HCT116 (cell line): Measurements from ENCODE around the gene SLC1A4. TPM values are rescaled to one million over a fixed set of nuclear protein-coding genes. Genes with fewer than 3 reads are reported as not detected.
"Not testable (repeated sequence)": the region's sequence is repeated elsewhere in the genome, so short reads cannot be mapped to it uniquely, and the experiment has no call there.

Experiments used
- ATAC-seq: fragments of 200-7000 bp; cut with Tn5 transposase; 2 replicates; pipeline ENCODE4 v1.9.1; 2020; ENCODE audit warnings: mild to moderate bottlenecking, moderate library complexity
- BruUV-seq: library from RNA; stranded (reverse); fragments of 400-500 nt; replicated peaks from 2 replicates; lab custom pipeline; 2021; lab: Mats Ljungman, UMichigan
- CTCF ChIA-PET: fragments of 300-600 bp; sonication (Branson Sonifier 250); formaldehyde crosslinking; loops from one replicate; lab custom pipeline; 2021; ENCODE audit warnings: antibody characterized with exemption; lab: Charles Lee
- POLR2A ChIA-PET: fragments of 300-600, 350-600 bp; sonication (Branson Sonifier 250); formaldehyde crosslinking; loops from one replicate; lab custom pipeline; 2021; ENCODE audit warnings: antibody characterized with exemption; lab: Charles Lee
- RAD21 ChIA-PET, 2 experiments: fragments of 300-600 bp; sonication (Branson Sonifier 250); formaldehyde crosslinking; loops; one replicate each; lab custom pipeline; 2023; ENCODE audit warnings: low total read pairs in 2 of 2; ENCODE audit not compliant: uncharacterized antibody in 2 of 2, unreplicated experiment in 2 of 2, low non-redundant PET in 1 of 2; lab: Charles Lee
- DNase-seq: peaks from one replicate; pipeline ENCODE4 v3.0.0-alpha.2; 2010; ENCODE audit warnings: low read depth, low spot score
- H2AFZ ChIP-seq: fragments of 200-600 bp; shearing (Covaris generic), sonication (generic); 2 replicates; pipeline ENCODE4 v1.6.1; 2017; ENCODE audit warnings: low read depth, mixed run types, mixed read lengths, antibody characterized with exemption, low read length; ENCODE audit not compliant: poor library complexity, severe bottlenecking
- H3K27ac ChIP-seq: 2 replicates; pipeline ENCODE4 v1.5.1; 2012; ENCODE audit warnings: low read depth, low read length
- H3K27me3 ChIP-seq: fragments of 200-600 bp; sonication (generic); 2 replicates; pipeline ENCODE4 v1.6.1; 2016; ENCODE audit warnings: mixed run types, low read length, mixed read lengths; ENCODE audit not compliant: insufficient read depth
- H3K36me3 ChIP-seq, 2 experiments: fragments of 200-500 bp in 1 of 2; fragments of 200-600 bp in 1 of 2; sonication (Bioruptor generic) in 1 of 2; sonication (generic) in 1 of 2; 2 replicates each; pipeline versions ENCODE4 v1.5.1 to v1.6.1; 2014 to 2016; ENCODE audit warnings: low read length in 2 of 2, inconsistent platforms in 1 of 2, mixed read lengths in 1 of 2, mixed run types in 1 of 2; ENCODE audit not compliant: insufficient read depth in 2 of 2, control insufficient read depth in 1 of 2
- H3K4me1 ChIP-seq, 2 experiments: fragments of 200-600 bp in 1 of 2; sonication (generic) in 1 of 2; 2 replicates each; pipeline versions ENCODE4 v1.5.1 to v1.6.1; 2012 to 2017; ENCODE audit warnings: low read length in 2 of 2, inconsistent platforms in 1 of 2, mild to moderate bottlenecking in 1 of 2, mixed read lengths in 1 of 2, mixed run types in 1 of 2, moderate library complexity in 1 of 2; ENCODE audit not compliant: insufficient read depth in 2 of 2, control insufficient read depth in 1 of 2
- H3K4me2 ChIP-seq: fragments of 200-600 bp; sonication (generic); 2 replicates; pipeline ENCODE4 v1.6.1; 2017; ENCODE audit warnings: mixed run types, low read length, mixed read lengths
- H3K4me3 ChIP-seq, 2 experiments: fragments of 200-600 bp in 1 of 2; sonication (generic) in 1 of 2; replicated peaks in 1 of 2; 2 replicates each; pipeline ENCODE4 v1.5.1; 2011 to 2016; ENCODE audit warnings: low read length in 2 of 2, control low read depth in 1 of 2, low read depth in 1 of 2, mild to moderate bottlenecking in 1 of 2, mixed read lengths in 1 of 2, mixed run types in 1 of 2
- H3K79me2 ChIP-seq: fragments of 200-600 bp; sonication (generic); 2 replicates; pipeline ENCODE4 v1.6.1; 2017; ENCODE audit warnings: mild to moderate bottlenecking, mixed run types, low read length, moderate library complexity, mixed read lengths; ENCODE audit not compliant: insufficient read depth
- H3K9ac ChIP-seq: fragments of 200-600 bp; sonication (generic); 2 replicates; pipeline ENCODE4 v1.6.1; 2016; ENCODE audit warnings: low read length, mixed read lengths
- H3K9me2 ChIP-seq: fragments of 200-600 bp; sonication (generic), shearing (Covaris generic); 2 replicates; pipeline ENCODE4 v1.6.1; 2017; ENCODE audit warnings: mixed run types, mild to moderate bottlenecking, moderate library complexity; ENCODE audit not compliant: insufficient read depth
- H3K9me3 ChIP-seq, 2 experiments: fragments of 200-500 bp in 1 of 2; fragments of 200-600 bp in 1 of 2; sonication (Bioruptor generic) in 1 of 2; sonication (generic) in 1 of 2; 2 replicates each; pipeline ENCODE4 v1.6.1; 2014 to 2017; ENCODE audit warnings: low read length in 2 of 2, mixed read lengths in 2 of 2, inconsistent platforms in 1 of 2, low read depth in 1 of 2, mild to moderate bottlenecking in 1 of 2, mixed run types in 1 of 2, moderate library complexity in 1 of 2; ENCODE audit not compliant: control insufficient read depth in 1 of 2, insufficient read depth in 1 of 2
- H4K20me1 ChIP-seq: fragments of 200-600 bp; sonication (generic), shearing (Covaris generic); 2 replicates; pipeline ENCODE4 v1.6.1; 2017; ENCODE audit warnings: mixed run types, mild to moderate bottlenecking, moderate library complexity; ENCODE audit not compliant: insufficient read depth
- ATF3 ChIP-seq: IDR thresholded peaks from 2 replicates; pipeline ENCODE4 v1.6.1; 2012
- CBX3 ChIP-seq: IDR thresholded peaks from 2 replicates; pipeline ENCODE4 v1.6.1; 2012; ENCODE audit warnings: low read depth
- CEBPB ChIP-seq: IDR thresholded peaks from 2 replicates; pipeline ENCODE4 v1.6.1; 2012; ENCODE audit warnings: low read depth
- CTCF ChIP-seq, 3 experiments: fragments of 200-600 bp in 1 of 3; sonication (generic) in 1 of 3; IDR thresholded peaks in 2 of 3; conservative IDR thresholded peaks in 1 of 3; 2 replicates each; pipeline ENCODE4 v1.5.1; 2012 to 2017; ENCODE audit warnings: low read depth in 2 of 3, low read length in 2 of 3, antibody characterized with exemption in 1 of 3, borderline replicate concordance in 1 of 3, control low read depth in 1 of 3, mild to moderate bottlenecking in 1 of 3, mixed read lengths in 1 of 3, mixed run types in 1 of 3, moderate library complexity in 1 of 3; ENCODE audit not compliant: insufficient read depth in 1 of 3
- EZH2 ChIP-seq: fragments of 200-600 bp; sonication (generic); IDR thresholded peaks from 2 replicates; pipeline ENCODE4 v1.6.1; 2017; ENCODE audit warnings: antibody characterized with exemption, mixed run types
- EZH2phosphoT487 ChIP-seq: fragments of 200-600 bp; IDR thresholded peaks from 2 replicates; pipeline ENCODE4 v1.6.1; 2018; ENCODE audit warnings: antibody characterized with exemption, borderline replicate concordance
- FOSL1 ChIP-seq: IDR thresholded peaks from 2 replicates; pipeline ENCODE4 v1.6.1; 2012; ENCODE audit warnings: low read depth
- POLR2A ChIP-seq: IDR thresholded peaks from 2 replicates; pipeline ENCODE4 v1.7.0; 2011; ENCODE audit warnings: borderline replicate concordance; ENCODE audit not compliant: insufficient read depth, insufficient read length; ENCODE audit errors: extremely low read depth
- POLR2AphosphoS5 ChIP-seq: IDR thresholded peaks from 2 replicates; pipeline ENCODE4 v1.6.1; 2011; ENCODE audit warnings: mild to moderate bottlenecking, low read depth, low read length, moderate library complexity
- SP1 ChIP-seq: IDR thresholded peaks from 2 replicates; pipeline ENCODE4 v1.6.1; 2012; ENCODE audit warnings: low read depth
- ZFX ChIP-seq: fragments of 450-650 bp; IDR thresholded peaks from 2 replicates; pipeline ENCODE4 v1.6.1; 2017
- intact Hi-C: fragments of 100-400 bp; cut with micrococcal nuclease; formaldehyde crosslinking; loops from 2 replicates; pipeline ENCODE4 v1.10.0; 2022
- total RNA-seq: library from RNA; stranded (reverse); gene quantifications from one replicate; pipeline ENCODE4 v1.2.1, GENCODE V29; 2021; ENCODE audit not compliant: unreplicated experiment

SLC1A4 gene
- total RNA-seq, 1 experiment from 2014 or later = 9.2 TPM

- no peak for ATAC-seq
- H3K36me3 ChIP-seq = no peaks in the 10 kb centered on the region
- H3K27me3 ChIP-seq = no peaks in the 10 kb centered on the region
- no peaks in the 10 kb centered on the region for H4K20me1 ChIP-seq
- POLR2A ChIA-PET = no interaction called here
- H3K9me2 ChIP-seq = no peaks in the 10 kb centered on the region
- BruUV-seq = no TSS peak
- H3K9me3 ChIP-seq = no peaks in the 10 kb centered on the region
- RAD21 ChIA-PET = no interaction called here
- H3K27ac ChIP-seq = no peak overlapping the region
- no peak overlapping the region for H2AFZ ChIP-seq
- H3K9ac ChIP-seq = no peak overlapping the region
- no peak overlapping the region for H3K4me2 ChIP-seq
- no peak overlapping the region for H3K4me3 ChIP-seq
- TF ChIP-seq CTCF (IDR thresholded peaks at IDR 0.05 in 2 of 3, conservative IDR thresholded peaks at IDR 0.05 in 1 of 3; ENCODE audit: borderline replicate concordance in 1 of 3, insufficient read depth in 1 of 3, low read depth in 2 of 3, low read length in 2 of 3) (no peak), POLR2AphosphoS5 (no peak), FOSL1 (no peak), POLR2A (no peak), CEBPB (no peak), ZFX (no peak), EZH2 (no peak), SP1 (no peak), EZH2phosphoT487 (no peak), CBX3 (no peak), ATF3 (no peak)
- peaks cover 16 to 23% of the 10 kb centered on the region in 2 experiments for H3K4me1 ChIP-seq
- intact Hi-C loops = no loop called here
- no peaks in the 10 kb centered on the region for H3K79me2 ChIP-seq
- CTCF ChIA-PET = no interaction called here
- no peak for DNase-seq
Observed at GRCh38 chr2:65003037-65003436, 13.8 kb downstream of the SLC1A4 start.

DNA sequence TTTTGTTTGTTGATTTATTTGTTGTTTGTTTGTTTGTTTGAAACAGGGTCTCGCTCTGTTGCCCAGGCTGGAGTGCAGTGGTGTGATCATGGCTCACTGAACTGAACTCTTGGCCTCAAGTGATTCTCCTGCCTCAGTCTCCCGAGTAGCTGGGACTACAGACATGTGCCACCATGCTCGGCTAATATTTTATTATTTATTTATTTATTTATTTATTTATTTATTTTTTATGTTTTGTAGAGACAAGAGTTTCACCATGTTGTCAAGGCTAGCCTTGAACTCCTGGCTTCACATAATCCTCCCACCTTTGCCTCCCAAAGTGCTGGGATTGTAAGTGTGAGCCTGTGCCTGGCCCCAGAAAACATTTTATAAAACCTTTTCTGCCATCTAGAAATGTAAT, 15.0 kb downstream of the SLC1A4 start:
- H3K9me2 ChIP-seq, RAD21 ChIA-PET, H2AFZ ChIP-seq, H3K9me3 ChIP-seq, H3K9ac ChIP-seq, H3K36me3 ChIP-seq, DNase-seq, H3K27me3 ChIP-seq, ATAC-seq, H3K4me3 ChIP-seq, BruUV-seq, H3K79me2 ChIP-seq, CTCF ChIA-PET, H3K4me2 ChIP-seq, POLR2A ChIA-PET, intact Hi-C loops, H4K20me1 ChIP-seq, H3K27ac ChIP-seq: not testable (repeated sequence)
- H3K4me1 ChIP-seq = peaks cover 16 to 23% of the 10 kb centered on the region in 2 experiments
